GM12873 (cell line): ENCODE measurements around the gene CD300A.

Experiments
- CTCF ChIP-seq: IDR thresholded peaks from 2 replicates; pipeline ENCODE4 v1.5.1; 2012; ENCODE audit warnings: low read depth, mild to moderate bottlenecking, moderate library complexity, low read length, control low read depth; ENCODE audit not compliant: insufficient read depth; ENCODE audit errors: missing control alignments

Gene CD300A

GRCh38 chr17:74427048-74427762, 39.2 kb upstream of the CD300A start:
- TF ChIP-seq CTCF = no peak

- TF ChIP-seq CTCF = no peak
These were observed 38.7 kb upstream of the CD300A start for GRCh38 chr17:74427763-74428153.

DNA sequence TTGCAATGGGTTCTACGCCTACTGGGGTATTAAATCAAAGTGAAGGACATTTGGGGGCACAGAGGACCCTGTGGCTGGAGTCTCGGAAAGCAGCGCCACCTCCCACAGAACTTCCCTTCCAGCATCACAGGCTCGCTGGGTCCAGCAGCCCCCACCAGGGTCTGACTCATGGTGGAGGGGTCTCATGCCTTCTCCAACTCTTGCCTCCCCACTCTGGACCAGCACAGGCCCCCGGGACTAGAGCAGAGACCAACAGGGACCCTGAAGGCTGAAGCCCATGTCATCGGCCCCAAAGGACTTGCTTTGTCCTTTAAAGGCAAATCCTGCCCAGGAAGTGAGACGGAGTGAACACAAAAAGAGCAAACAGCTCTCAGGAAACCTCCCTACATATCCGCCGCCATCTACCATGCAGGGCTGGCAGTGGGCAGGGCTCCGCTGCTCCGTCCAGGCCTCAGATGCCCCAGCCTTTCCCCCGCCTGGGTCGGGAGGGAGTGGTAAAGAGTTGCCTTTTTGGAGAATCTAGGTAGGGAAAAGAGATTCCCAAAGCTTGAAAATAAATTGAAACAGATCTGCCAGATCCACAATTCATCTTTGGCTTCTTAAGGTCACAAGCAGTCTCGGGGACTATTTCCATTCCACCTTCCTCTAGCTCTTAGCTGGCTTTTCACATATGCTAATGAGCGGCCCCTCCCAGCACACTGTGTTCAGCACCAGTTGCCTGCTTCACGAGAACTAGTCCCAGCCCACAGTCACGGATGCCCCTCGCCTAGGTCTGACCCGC, 36.6 kb upstream of the CD300A start:
- no peak for TF ChIP-seq CTCF

GRCh38 chr17:74430385-74430705, 36.1 kb upstream of the CD300A start:
- no peak for TF ChIP-seq CTCF

DNA sequence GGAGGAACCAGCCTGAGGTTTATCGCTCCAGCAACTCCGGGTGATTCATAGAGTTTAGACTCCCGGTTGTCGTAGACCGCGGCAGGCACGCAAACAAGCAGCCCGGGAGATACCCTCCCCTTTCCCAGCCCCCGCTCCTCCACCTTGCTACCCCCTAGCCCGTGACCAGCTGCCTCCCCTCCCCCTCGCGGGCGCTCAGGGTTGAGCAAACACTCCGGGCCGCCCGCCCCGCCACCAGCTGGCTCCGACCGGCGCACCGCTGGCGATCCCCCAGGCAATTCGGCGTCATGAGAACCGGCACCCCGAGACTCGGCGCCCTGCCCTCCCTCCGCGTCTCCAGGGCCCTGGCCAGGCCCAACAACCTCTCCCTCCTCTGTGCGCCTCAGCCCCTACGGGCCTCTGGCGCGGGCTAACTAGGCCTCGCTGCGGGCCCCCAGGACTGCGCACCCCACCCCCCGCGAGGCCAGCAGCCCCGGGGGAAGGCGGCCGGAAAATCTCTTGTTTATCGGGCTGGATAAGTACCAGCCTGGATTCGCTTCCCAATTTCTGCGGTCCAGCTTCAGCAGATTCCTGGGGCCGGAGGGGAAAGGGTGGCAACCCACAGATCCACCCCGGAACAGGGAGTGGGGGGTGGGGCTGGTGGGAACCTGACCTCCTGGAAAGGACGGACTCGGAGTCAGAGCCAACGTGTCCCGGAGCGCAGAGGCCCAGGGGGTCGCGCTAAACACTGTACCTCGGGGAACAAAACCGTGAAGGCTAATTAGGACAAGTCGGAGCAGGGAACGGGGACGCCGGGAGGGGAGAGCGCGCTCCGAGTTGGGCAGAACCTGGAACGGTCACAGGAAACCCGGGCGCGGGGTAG, 35.5 kb upstream of the CD300A start:
- no peak for TF ChIP-seq CTCF

DNA sequence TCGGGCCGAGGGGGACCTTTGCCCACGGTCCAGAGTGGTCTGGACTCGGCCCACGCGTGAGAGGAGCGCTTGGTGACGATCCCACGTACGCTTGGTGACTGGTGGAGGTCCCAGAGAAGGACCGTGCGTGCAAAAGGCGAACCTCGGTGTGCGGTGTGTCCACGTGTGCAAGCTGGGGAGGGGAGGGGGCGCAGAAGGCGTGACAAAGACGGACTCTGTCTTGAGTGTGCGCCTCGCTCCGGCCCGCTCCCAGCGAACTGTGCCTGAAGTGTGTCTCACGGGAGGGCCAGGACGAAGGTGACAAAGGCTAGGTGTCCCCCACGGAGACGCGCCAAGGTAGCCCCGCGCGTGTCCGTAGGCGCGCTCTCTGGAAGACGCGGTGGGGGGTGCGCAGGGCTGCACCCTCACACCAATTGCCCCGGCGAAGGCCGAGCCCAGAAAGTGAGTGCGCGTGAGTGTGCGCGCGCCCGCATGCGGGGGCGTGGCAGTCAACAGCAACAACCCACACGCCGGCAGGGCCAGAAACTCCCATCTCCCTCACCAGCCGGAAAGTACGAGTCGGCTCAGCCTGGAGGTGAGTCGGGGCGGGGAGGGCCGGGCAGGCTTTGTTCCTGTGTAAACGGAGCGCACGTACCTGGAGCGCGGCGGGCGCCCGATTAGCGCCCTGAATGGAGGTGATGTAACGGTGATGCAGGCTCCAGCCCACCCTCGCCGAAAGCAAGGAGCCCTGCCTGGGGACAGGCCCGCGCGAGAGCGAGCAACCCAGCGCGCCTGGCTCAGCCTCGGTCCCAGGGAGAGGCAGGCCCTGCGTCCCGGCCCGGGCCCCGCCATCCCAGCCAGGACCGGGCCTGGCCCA, 34.6 kb upstream of the CD300A start, which contains the start of gene GPRC5C:
TSS of gene GPRC5C (plus strand) at position 521 of the 856 bp plus-strand sequence. CDS start 7,689 bp downstream, outside the sequence.
- no peak for TF ChIP-seq CTCF
